BJ (cell line): ENCODE results near the gene DMAC2. TPM values are rescaled to one million over a fixed set of nuclear protein-coding genes. Genes with fewer than 3 reads are reported as not detected.

Source experiments
- CTCF ChIA-PET: fragments of 350-600 bp; formaldehyde crosslinking; extraction: SDS; loops from one replicate; lab custom pipeline; 2021; ENCODE audit warnings: antibody characterized with exemption, inconsistent platforms; lab: Yijun Ruan, JAX
- POLR2A ChIA-PET: fragments of 300-600 bp; sonication (Branson Sonifier 250); formaldehyde crosslinking; extraction: SDS; loops from one replicate; lab custom pipeline; 2021; ENCODE audit warnings: antibody characterized with exemption; lab: Charles Lee
- DNase-seq: peaks from one replicate; pipeline ENCODE4 v3.0.0-alpha.2; 2011; ENCODE audit warnings: low read depth
- H3K27me3 ChIP-seq: 2 replicates; pipeline ENCODE4 v1.6.0; 2011; ENCODE audit warnings: low read length; ENCODE audit not compliant: control insufficient read depth, insufficient read depth
- H3K36me3 ChIP-seq: 2 replicates; pipeline ENCODE4 v1.5.1; 2011; ENCODE audit warnings: low read length; ENCODE audit not compliant: control insufficient read depth, insufficient read depth
- H3K4me3 ChIP-seq: 2 replicates; pipeline ENCODE4 v1.5.1; 2011; ENCODE audit warnings: low read depth, mild to moderate bottlenecking, control low read depth, low read length
- CTCF ChIP-seq: IDR thresholded peaks from 2 replicates; pipeline ENCODE4 v1.5.1; 2011; ENCODE audit warnings: low read depth, mild to moderate bottlenecking, control low read depth, inconsistent platforms, low read length, moderate library complexity; ENCODE audit not compliant: insufficient read depth
- polyA plus RNA-seq: library from polyadenylated mRNA; depleted of rRNA; stranded (reverse); fragments of >200 nt; gene quantifications from 2 replicates; pipeline ENCODE4 v1.2.3, GENCODE V29; 2011

DMAC2 gene
- polyA plus RNA-seq, 1 experiment, result 82.4 TPM

GRCh38 chr19:41457241-41457640 is 17.5 kb upstream of the DMAC2 start:
- POLR2A ChIA-PET, result no interaction called here
- no peaks in the 10 kb centered on the region for H3K36me3 ChIP-seq
- CTCF ChIA-PET, result interaction anchor here (0.6 to 2.4 kb wide), 3 partner anchors 8 to 113 kb away, joined by 3 to 14 read pairs (median 6); no protein-coding TSS in a partner anchor
- H3K4me3 ChIP-seq, result no peak overlapping the region
- no peak for TF ChIP-seq CTCF
- H3K27me3 ChIP-seq, result peaks cover 3% of the 10 kb centered on the region; the same call in 1 of the 2 replicates
- DNase-seq, result no peak

- POLR2A ChIA-PET, result no interaction called here
- no peak for TF ChIP-seq CTCF
These were observed 16.7 kb upstream of the DMAC2 start for GRCh38 chr19:41456342-41456918.

GRCh38 chr19:41455936-41456335 is 16.2 kb upstream of the DMAC2 start:
- TF ChIP-seq CTCF, result no peak
- Histone ChIP-seq H3K36me3 (no peaks in the 10 kb centered on the region), H3K27me3 (peaks cover 3% of the 10 kb centered on the region; the same call in 1 of the 2 replicates), H3K4me3 (no peak overlapping the region)
- ChIA-PET CTCF (interaction anchor here (0.8 to 1.6 kb wide), 3 partner anchors 82 to 114 kb away, joined by 4 to 10 read pairs (median 5); no protein-coding TSS in a partner anchor), POLR2A (no interaction called here)
- no peak for DNase-seq

More at GRCh38 chr19:41456342-41456918, 16.7 kb upstream of the DMAC2 start:
- H3K36me3 ChIP-seq, result no peaks in the 10 kb centered on the region
- DNase-seq, result no peak
- H3K27me3 ChIP-seq, result peaks cover 3% of the 10 kb centered on the region; the same call in 1 of the 2 replicates
- CTCF ChIA-PET, result interaction anchor here (0.8 to 1.6 kb wide), 3 partner anchors 82 to 114 kb away, joined by 4 to 10 read pairs (median 5); no protein-coding TSS in a partner anchor
- no peak overlapping the region for H3K4me3 ChIP-seq

GRCh38 chr19:41452584-41453275 is 13.0 kb upstream of the DMAC2 start:
- TF ChIP-seq CTCF, result no peak
- peaks cover 3% of the 10 kb centered on the region for H3K27me3 ChIP-seq
- H3K4me3 ChIP-seq, result no peak overlapping the region
- CTCF ChIA-PET, result interaction anchor here (1.0 to 14.7 kb wide), 3 partner anchors 13 to 147 kb away, joined by 3 to 205 read pairs (median 3); partner anchors contain the start of gene DMAC2
- no peaks in the 10 kb centered on the region for H3K36me3 ChIP-seq
- DNase-seq, result no peak
- POLR2A ChIA-PET, result no interaction called here

- CTCF ChIA-PET, result interaction anchor here (0.6 to 14.7 kb wide), 17 partner anchors 8 to 185 kb away, joined by 3 to 205 read pairs (median 6); partner anchors contain the start of gene DMAC2
- H3K4me3 ChIP-seq, result no peak overlapping the region
- no peaks in the 10 kb centered on the region for H3K36me3 ChIP-seq
- TF ChIP-seq CTCF, result no peak
- H3K27me3 ChIP-seq, result peaks cover 6% of the 10 kb centered on the region; the same call in 1 of the 2 replicates
- POLR2A ChIA-PET, result no interaction called here
- no peak for DNase-seq
These were observed 10.1 kb upstream of the DMAC2 start for GRCh38 chr19:41449865-41450178.
